ENCODE results near the gene ACTR1A.
A peak's percentile ranks its signal among the peaks of the same experiment; 100 is the strongest.
"Not testable (repeated sequence)": the region's sequence is repeated elsewhere in the genome, so short reads cannot be mapped to it uniquely, and the experiment has no call there.

Gene ACTR1A

GRCh38 chr10:102514487-102515311, 12.2 kb upstream of the ACTR1A start:
- DNase-seq = no peak

DNA sequence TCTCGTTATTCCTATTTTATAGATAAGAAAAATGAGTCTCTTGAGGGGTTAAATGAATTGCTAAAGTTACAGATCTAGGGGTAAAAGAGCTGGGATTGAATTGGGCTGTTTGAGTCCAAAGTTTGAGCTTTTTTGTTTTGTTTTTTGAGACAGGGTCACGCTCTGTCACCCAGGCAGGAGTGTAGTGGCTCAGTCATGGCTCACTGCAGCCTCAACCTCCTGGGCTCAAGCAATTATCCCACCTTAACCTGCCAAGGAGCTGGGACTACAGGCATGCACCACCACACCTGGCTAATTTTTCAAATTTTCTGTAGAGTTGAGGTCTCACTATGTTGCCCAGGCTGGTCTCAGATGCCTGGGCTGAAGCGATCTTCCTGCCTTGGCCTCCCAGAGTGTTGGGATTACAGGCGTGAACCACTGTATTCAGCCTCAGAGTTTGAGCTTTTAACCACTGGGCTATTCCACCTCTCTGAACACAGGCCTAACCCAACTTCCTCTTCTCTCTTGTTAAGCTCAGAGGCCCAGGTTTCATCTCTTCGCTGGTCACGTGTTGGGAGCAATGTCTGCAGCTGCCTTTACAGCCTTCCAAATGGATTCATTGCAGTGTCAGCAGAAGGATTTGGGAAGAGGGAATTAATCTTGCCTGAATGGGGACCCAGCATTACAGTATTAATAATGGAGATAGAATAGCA, 9.2 kb upstream of the ACTR1A start:
- DNase-seq = peak; percentile 52

GRCh38 chr10:102509387-102509786, 6.9 kb upstream of the ACTR1A start:
- peak; percentile 18 for DNase-seq

DNA sequence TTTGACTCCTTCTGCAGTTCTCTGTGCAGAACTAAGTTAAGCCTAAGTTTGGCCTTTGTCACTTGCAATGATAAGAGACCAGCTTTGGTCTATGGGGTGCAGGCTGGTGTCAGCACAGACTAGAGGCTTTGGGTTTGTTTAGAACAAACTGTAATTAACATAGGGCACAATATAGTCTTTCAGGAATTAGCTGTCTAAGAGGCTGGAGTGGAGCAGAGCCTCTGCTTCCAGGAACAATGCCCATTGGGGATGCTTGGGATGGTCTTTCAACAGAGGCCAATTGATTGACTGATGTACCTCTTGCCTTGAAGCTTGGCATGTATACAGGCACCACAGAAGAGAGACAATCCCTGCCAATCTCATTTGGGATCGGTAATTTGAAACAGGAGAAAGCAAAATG, 6.0 kb upstream of the ACTR1A start:
- DNase-seq = no peak

- DNase-seq = no peak
Observed at GRCh38 chr10:102507521-102507920, 5.0 kb upstream of the ACTR1A start.

- DNase-seq = no peak
Observed at GRCh38 chr10:102505462-102506115, 3.1 kb upstream of the ACTR1A start.

- DNase-seq = no peak
Observed at GRCh38 chr10:102504976-102505300, 2.4 kb upstream of the ACTR1A start.

DNA sequence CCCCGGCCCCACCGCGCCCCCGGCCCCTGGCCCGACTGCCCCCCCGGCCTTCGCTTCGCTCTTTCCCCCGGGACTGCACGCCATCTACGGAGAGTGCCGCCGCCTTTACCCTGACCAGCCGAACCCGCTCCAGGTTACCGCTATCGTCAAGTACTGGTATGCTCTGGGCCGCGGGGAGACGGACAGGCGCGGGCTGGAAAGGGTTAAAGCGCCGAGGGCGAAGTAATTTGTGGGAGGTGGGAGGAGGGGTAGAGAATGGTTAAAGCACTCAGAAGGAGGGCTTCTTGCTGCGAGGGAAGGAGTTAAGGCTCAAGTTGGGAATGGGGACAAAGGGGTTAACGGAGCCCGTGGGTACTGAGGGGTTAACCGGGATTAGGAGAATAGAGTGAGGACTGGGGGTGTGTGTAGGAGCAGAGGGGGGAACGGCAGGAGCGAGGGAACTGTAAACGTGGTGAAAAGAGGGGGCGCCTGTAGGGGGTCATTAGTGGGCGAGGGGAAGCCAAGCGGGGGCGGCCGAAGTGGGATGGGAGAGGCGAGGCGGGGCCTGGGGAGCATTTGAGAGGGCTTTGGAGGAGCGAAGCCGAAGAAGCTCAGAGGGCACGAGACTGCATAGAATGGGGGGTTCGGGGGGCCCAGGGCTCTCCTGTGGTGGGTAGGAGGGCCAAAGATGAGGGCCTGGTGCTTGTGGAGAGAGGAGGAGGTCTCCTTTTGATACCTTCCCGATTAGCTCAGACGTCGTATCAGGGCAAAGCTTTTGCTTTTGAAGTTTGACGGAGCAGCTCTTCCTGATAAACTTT, 1.9 kb upstream of the ACTR1A start:
- DNase-seq = peak; percentile 80

DNA sequence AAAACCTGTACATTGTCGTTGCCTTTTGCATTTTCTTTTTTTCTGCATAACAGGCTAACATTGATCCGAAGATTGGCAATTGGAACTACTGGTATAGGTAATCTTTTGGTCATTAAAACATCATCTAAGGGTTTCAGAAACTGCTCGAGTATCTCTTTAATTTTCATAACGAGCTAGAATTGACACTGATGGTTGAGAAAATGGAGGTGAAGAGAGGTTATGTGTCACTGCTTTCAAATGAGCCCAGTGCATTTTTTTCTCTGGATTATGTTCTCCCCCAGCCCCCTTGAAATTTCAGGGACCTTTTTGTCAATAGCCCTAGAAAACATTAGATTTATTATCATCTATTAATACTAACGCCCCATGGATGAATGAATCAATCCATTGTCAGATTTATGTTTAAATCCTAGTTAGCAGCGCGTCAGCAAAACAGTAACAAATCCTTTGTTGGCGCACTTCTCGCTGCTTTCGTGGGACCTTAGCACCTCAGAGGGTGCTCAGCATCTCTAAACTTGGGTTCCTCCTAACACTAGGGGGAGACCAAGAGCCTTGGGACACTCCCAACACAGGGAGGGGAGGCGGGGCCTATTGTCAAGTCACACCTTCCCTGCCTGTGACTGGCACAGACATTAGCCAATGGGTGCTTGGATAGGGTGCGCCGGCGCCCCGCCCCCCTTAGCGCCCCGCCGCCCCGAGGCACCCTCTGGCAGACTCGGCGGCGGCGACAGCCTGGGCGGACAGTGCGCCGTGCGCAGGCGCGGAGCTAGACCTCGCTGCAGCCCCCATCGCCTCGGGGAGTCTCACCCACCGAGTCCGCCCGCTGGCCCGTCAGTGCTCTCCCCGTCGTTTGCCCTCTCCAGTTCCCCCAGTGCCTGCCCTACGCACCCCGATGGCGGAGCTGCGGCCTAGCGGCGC, 1.0 kb upstream of the ACTR1A start, which contains the start of gene SUFU:
TSS of gene SUFU (plus strand) at position 709 of the 915 bp plus-strand sequence. CDS start at position 890, 181 bp downstream.
- peak; percentile 100 for DNase-seq

- peak; percentile 100 for DNase-seq
Observed at GRCh38 chr10:102502029-102502336, 529 bp downstream of the ACTR1A start.

GRCh38 chr10:102501201-102502028, 1.1 kb downstream of the ACTR1A start:
- DNase-seq = no peak

- not testable (repeated sequence) for DNase-seq
Observed at GRCh38 chr10:102500686-102501085, 1.8 kb downstream of the ACTR1A start.

- DNase-seq = no peak
Observed at GRCh38 chr10:102499356-102499755, 3.2 kb downstream of the ACTR1A start.

GRCh38 chr10:102497545-102497944, 5.0 kb downstream of the ACTR1A start:
- no peak for DNase-seq

DNA sequence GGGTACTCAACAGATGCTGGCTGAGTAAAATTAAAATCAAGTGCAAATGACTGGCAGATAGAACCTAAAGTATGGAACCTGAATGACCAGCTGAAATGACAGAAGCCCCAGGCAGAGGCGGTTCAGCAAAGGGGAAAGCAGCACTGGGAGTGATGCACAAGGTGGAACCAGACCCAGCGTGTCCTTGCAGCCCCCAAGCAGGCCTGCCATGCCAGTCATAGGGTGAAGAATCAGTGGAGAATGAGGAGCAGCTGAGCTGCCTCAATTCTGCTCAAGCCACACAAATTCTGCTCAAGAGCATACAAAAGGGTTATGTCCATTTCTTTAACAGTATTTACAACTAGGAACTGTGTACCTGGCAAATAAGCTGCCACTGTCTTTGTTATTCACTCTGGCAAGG, 8.7 kb downstream of the ACTR1A start:
- no peak for DNase-seq

GRCh38 chr10:102492983-102493382, 9.5 kb downstream of the ACTR1A start:
- peak; percentile 19 for DNase-seq

- no peak for DNase-seq
Observed at GRCh38 chr10:102492344-102492939, 10.1 kb downstream of the ACTR1A start.

GRCh38 chr10:102491136-102491535, 11.4 kb downstream of the ACTR1A start:
- no peak for DNase-seq

- DNase-seq = no peak
Observed at GRCh38 chr10:102485093-102485784, 17.3 kb downstream of the ACTR1A start.

- DNase-seq = no peak
Observed at GRCh38 chr10:102484021-102484420, 18.5 kb downstream of the ACTR1A start.
